ENCODE results near the gene NDN. TPM values are rescaled to one million over a fixed set of nuclear protein-coding genes. Genes with fewer than 3 reads are reported as not detected.

Gene NDN
- total and polyA plus RNA-seq, 2 of the 4 experiments (the other 2 are of a cell fraction): 40.1 to 72.4 TPM

Other genes with a start within 250 kb of the NDN start
- not detected in 2 replicates for gene GOLGA6L2, start 240.1 kb downstream of the NDN start, total RNA-seq (2012; rRNA removed)
- gene GOLGA6L2, start 240.1 kb downstream of the NDN start, polyA plus RNA-seq (2012; rRNA removed): not detected in 2 replicates
- gene MKRN3, start 121.6 kb downstream of the NDN start, total RNA-seq (2012; rRNA removed): under 0.01 and 0.56 TPM in 2 replicates
- gene MKRN3, start 121.6 kb downstream of the NDN start, polyA plus RNA-seq (2012; rRNA removed): 0.09 and 0.17 TPM in 2 replicates
- gene MAGEL2, start 39.4 kb downstream of the NDN start, total RNA-seq (2012; rRNA removed): under 0.01 and 0.18 TPM in 2 replicates
- gene MAGEL2, start 39.4 kb downstream of the NDN start, polyA plus RNA-seq (2012; rRNA removed): 0.27 and 0.29 TPM in 2 replicates

All from IMR-90 (cell line).